Tibial artery (tissue), 4 donors: ENCODE measurements around the gene SMOC2.

Experiments
- DNase-seq, 2 donors: peaks; one replicate each; pipeline ENCODE4 v3.0.0-alpha.2; 2019
- H3K27ac ChIP-seq, 2 donors: fragments of 200-600 bp; sonication (generic) in 1 of 2; 1 replicate in 1 of 2; 2 replicates in 1 of 2; pipeline ENCODE4 v1.5.1; 2018 to 2019; ENCODE audit warnings: mild to moderate bottlenecking in 1 of 2
- H3K27me3 ChIP-seq, 2 donors: fragments of 200-600 bp; sonication (generic) in 1 of 2; one replicate each; pipeline versions ENCODE4 v1.5.1 to v1.6.0; 2016 to 2019
- H3K36me3 ChIP-seq, 3 donors: fragments of 200-600 bp; sonication (generic) in 2 of 3; one replicate each; pipeline ENCODE4 v1.5.1; 2016 to 2019; ENCODE audit warnings: mild to moderate bottlenecking in 2 of 3
- H3K4me1 ChIP-seq, 4 donors: fragments of 200-600 bp; sonication (generic) in 2 of 4; 1 replicate in 3 of 4; 2 replicates in 1 of 4; pipeline ENCODE4 v1.5.1; 2016 to 2019
- H3K4me3 ChIP-seq, 2 donors: fragments of 200-600 bp; sonication (generic) in 1 of 2; 1 replicate in 1 of 2; 2 replicates in 1 of 2; pipeline ENCODE4 v1.5.1; 2018 to 2019; ENCODE audit warnings: mild to moderate bottlenecking in 2 of 2
- H3K9me3 ChIP-seq, 3 donors: fragments of 200-600 bp; sonication (generic) in 1 of 3; one replicate each; pipeline ENCODE4 v1.5.1; 2016 to 2019
- intact Hi-C: fragments of 100-400 bp; cut with DNase I; formaldehyde crosslinking; loops from one replicate; pipeline ENCODE4 v1.15.0; 2023; ENCODE audit warnings: low total_unique reads
- TF ChIP-seq, protein P1 (sequence below), 2 experiments: fragments of 200-600 bp in 1 of 2; fragments of 450-650 bp in 1 of 2; IDR thresholded peaks; one replicate each; pipeline ENCODE4 v1.5.1; 2017 to 2019; ENCODE audit warnings: antibody characterized with exemption in 2 of 2, mild to moderate bottlenecking in 1 of 2, moderate library complexity in 1 of 2

The SMOC2 gene

GRCh38 chr6:168709991-168710390 lies 269.0 kb downstream of the SMOC2 start:
- DNase-seq: no peak
- Histone ChIP-seq H3K27me3 (no peaks in the 10 kb centered on the region), H3K36me3 (no peaks in the 10 kb centered on the region), H3K9me3 (no peaks in the 10 kb centered on the region), H3K4me3 (no peak overlapping the region), H3K27ac (no peak overlapping the region), H3K4me1 (peaks cover 0 to 10% (median 0%) of the 10 kb centered on the region in 4 donors)
- TF ChIP-seq, protein P1, sequence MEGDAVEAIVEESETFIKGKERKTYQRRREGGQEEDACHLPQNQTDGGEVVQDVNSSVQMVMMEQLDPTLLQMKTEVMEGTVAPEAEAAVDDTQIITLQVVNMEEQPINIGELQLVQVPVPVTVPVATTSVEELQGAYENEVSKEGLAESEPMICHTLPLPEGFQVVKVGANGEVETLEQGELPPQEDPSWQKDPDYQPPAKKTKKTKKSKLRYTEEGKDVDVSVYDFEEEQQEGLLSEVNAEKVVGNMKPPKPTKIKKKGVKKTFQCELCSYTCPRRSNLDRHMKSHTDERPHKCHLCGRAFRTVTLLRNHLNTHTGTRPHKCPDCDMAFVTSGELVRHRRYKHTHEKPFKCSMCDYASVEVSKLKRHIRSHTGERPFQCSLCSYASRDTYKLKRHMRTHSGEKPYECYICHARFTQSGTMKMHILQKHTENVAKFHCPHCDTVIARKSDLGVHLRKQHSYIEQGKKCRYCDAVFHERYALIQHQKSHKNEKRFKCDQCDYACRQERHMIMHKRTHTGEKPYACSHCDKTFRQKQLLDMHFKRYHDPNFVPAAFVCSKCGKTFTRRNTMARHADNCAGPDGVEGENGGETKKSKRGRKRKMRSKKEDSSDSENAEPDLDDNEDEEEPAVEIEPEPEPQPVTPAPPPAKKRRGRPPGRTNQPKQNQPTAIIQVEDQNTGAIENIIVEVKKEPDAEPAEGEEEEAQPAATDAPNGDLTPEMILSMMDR (IDR thresholded peaks at IDR 0.05): no peak
- intact Hi-C loops: no loop called here

- no peaks in the 10 kb centered on the region for H3K27me3 ChIP-seq
- TF ChIP-seq, protein P1 (IDR thresholded peaks at IDR 0.05): peak; percentile 32 to 35
- peaks cover 0 to 10% (median 0%) of the 10 kb centered on the region in 4 donors for H3K4me1 ChIP-seq
- no peak overlapping the region for H3K27ac ChIP-seq
- no peak overlapping the region for H3K4me3 ChIP-seq
- intact Hi-C loops: no loop called here
- H3K36me3 ChIP-seq: no peaks in the 10 kb centered on the region
- DNase-seq: no peak
- H3K9me3 ChIP-seq: no peaks in the 10 kb centered on the region
These were observed 270.2 kb downstream of the SMOC2 start for GRCh38 chr6:168711049-168711640.

GRCh38 chr6:168711666-168712300 lies 270.8 kb downstream of the SMOC2 start:
- Histone ChIP-seq H3K27me3 (no peaks in the 10 kb centered on the region), H3K36me3 (no peaks in the 10 kb centered on the region), H3K9me3 (no peaks in the 10 kb centered on the region), H3K4me1 (peaks cover 0 to 10% (median 0%) of the 10 kb centered on the region in 4 donors), H3K4me3 (no peak overlapping the region), H3K27ac (no peak overlapping the region)
- TF ChIP-seq, protein P1 (IDR thresholded peaks at IDR 0.05): no peak
- DNase-seq: no peak
- intact Hi-C loops: no loop called here

DNA sequence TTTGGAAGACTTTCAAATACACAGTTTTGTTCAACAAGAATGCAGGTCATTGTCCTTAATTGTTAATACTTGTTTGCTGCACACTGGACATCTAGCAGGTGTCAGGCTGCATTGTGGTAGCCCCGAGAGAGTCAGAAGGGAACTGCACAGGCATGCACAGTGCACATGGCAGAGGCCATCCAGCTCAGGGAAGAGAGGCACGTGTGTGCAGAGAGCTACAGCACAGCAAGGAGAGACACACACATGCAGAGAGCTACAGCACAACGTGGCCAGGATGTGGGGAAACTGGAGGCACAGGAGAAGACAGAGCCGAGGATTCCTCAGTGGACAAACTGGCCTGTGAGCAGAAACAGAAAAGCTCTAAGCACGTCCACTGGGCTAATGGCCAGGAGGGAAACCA lies 272.0 kb downstream of the SMOC2 start:
- intact Hi-C loops: no loop called here
- DNase-seq: no peak
- H3K27me3 ChIP-seq: no peaks in the 10 kb centered on the region
- no peaks in the 10 kb centered on the region for H3K36me3 ChIP-seq
- TF ChIP-seq, protein P1 (IDR thresholded peaks at IDR 0.05): no peak
- no peaks in the 10 kb centered on the region for H3K9me3 ChIP-seq
- no peak overlapping the region for H3K4me3 ChIP-seq
- no peak overlapping the region for H3K27ac ChIP-seq
- peaks cover 0 to 10% (median 0%) of the 10 kb centered on the region in 4 donors for H3K4me1 ChIP-seq

- TF ChIP-seq, protein P1 (IDR thresholded peaks at IDR 0.05): peak in 1 of 2 experiments; percentile 15
- no peaks in the 10 kb centered on the region for H3K27me3 ChIP-seq
- intact Hi-C loops: no loop called here
These were observed 272.9 kb downstream of the SMOC2 start for GRCh38 chr6:168713839-168714238.

More at GRCh38 chr6:168713839-168714238, 272.9 kb downstream of the SMOC2 start:
- Histone ChIP-seq H3K27ac (no peak overlapping the region), H3K4me3 (no peak overlapping the region), H3K4me1 (peaks cover 0 to 10% (median 0%) of the 10 kb centered on the region in 4 donors), H3K36me3 (no peaks in the 10 kb centered on the region), H3K9me3 (no peaks in the 10 kb centered on the region)
- DNase-seq: no peak
